GM23338 (cell line): ENCODE measurements around the gene ARSH. TPM values are rescaled to one million over a fixed set of nuclear protein-coding genes. Genes with fewer than 3 reads are reported as not detected.

Experiments
- ATAC-seq: fragments of 200-7000 bp; cut with Tn5 transposase; 3 replicates; pipeline ENCODE4 v1.9.1; 2020
- DNase-seq: peaks from one replicate; pipeline ENCODE4 v3.0.0-alpha.2; 2015; ENCODE audit warnings: low spot score
- H2AFZ ChIP-seq: fragments of 200-600 bp; sonication (generic); 2 replicates; pipeline ENCODE4 v1.8.0; 2016; ENCODE audit warnings: antibody characterized with exemption, mild to moderate bottlenecking, moderate library complexity
- H3F3A ChIP-seq: fragments of 200-600 bp; sonication (generic); replicated peaks from 2 replicates; pipeline ENCODE4 v1.8.0; 2017; ENCODE audit warnings: antibody characterized with exemption, mixed run types, low read depth
- H3K27ac ChIP-seq: fragments of 200-600 bp; sonication (generic); 2 replicates; pipeline ENCODE4 v1.6.1; 2016; ENCODE audit warnings: low read depth
- H3K27me3 ChIP-seq: fragments of 200-600 bp; sonication (generic); 2 replicates; pipeline ENCODE4 v1.8.0; 2016; ENCODE audit warnings: mild to moderate bottlenecking, mixed run types, moderate library complexity; ENCODE audit not compliant: insufficient read depth
- H3K36me3 ChIP-seq: fragments of 200-600 bp; sonication (generic); 2 replicates; pipeline ENCODE4 v1.8.0; 2016; ENCODE audit warnings: mild to moderate bottlenecking; ENCODE audit not compliant: insufficient read depth
- H3K4me1 ChIP-seq: fragments of 200-600 bp; sonication (generic); 2 replicates; pipeline ENCODE4 v1.8.0; 2016; ENCODE audit warnings: mild to moderate bottlenecking, moderate library complexity; ENCODE audit not compliant: insufficient read depth
- H3K4me2 ChIP-seq: fragments of 200-600 bp; sonication (generic); 2 replicates; pipeline ENCODE4 v1.7.1; 2017; ENCODE audit warnings: mixed run types
- H3K4me3 ChIP-seq: fragments of 200-600 bp; sonication (generic); 2 replicates; pipeline ENCODE4 v1.6.1; 2016; ENCODE audit warnings: mixed run types
- H3K79me2 ChIP-seq: fragments of 200-600 bp; sonication (generic); replicated peaks from 2 replicates; pipeline ENCODE4 v1.8.0; 2017; ENCODE audit warnings: mild to moderate bottlenecking; ENCODE audit not compliant: insufficient read depth
- H3K9me2 ChIP-seq: fragments of 200-600 bp; sonication (generic); 2 replicates; pipeline ENCODE4 v1.8.0; 2017; ENCODE audit not compliant: insufficient read depth
- H4K20me1 ChIP-seq: fragments of 200-600 bp; sonication (generic); replicated peaks from 2 replicates; pipeline ENCODE4 v1.8.0; 2017; ENCODE audit warnings: mild to moderate bottlenecking; ENCODE audit not compliant: insufficient read depth
- H3K27ac Mint-ChIP-seq: 2 replicates; pipeline ENCODE4 v1.8.0; 2020; ENCODE audit warnings: inconsistent platforms, mild to moderate bottlenecking, moderate library complexity, mixed read lengths
- H3K27me3 Mint-ChIP-seq: 3 replicates; pipeline ENCODE4 v1.8.0; 2022; ENCODE audit warnings: low read depth, mild to moderate bottlenecking, moderate library complexity, mixed read lengths, inconsistent platforms; ENCODE audit not compliant: insufficient read depth, poor library complexity
- H3K36me3 Mint-ChIP-seq: 3 replicates; pipeline ENCODE4 v1.8.0; 2021; ENCODE audit warnings: low read depth, mild to moderate bottlenecking, inconsistent platforms, moderate library complexity, mixed read lengths
- H3K4me1 Mint-ChIP-seq: 3 replicates; pipeline ENCODE4 v1.8.0; 2020; ENCODE audit warnings: mild to moderate bottlenecking, inconsistent platforms, mixed read lengths
- H3K4me3 Mint-ChIP-seq: 3 replicates; pipeline ENCODE4 v1.8.0; 2021; ENCODE audit warnings: moderate library complexity, mild to moderate bottlenecking, inconsistent platforms, mixed read lengths
- H3K9me3 Mint-ChIP-seq: 3 replicates; pipeline ENCODE4 v1.8.0; 2020; ENCODE audit warnings: moderate library complexity, mild to moderate bottlenecking, inconsistent platforms, mixed read lengths
- CREB1 ChIP-seq: fragments of 250-450 bp; sonication (Bioruptor Pico); IDR thresholded peaks from 2 replicates; pipeline ENCODE4 v1.5.0; 2020; ENCODE audit warnings: low read depth, mild to moderate bottlenecking, moderate library complexity
- CTCF ChIP-seq, 2 experiments: fragments of 200-600 bp in 1 of 2; sonication (generic) in 1 of 2; conservative IDR thresholded peaks; 2 replicates each; pipeline versions ENCODE4 v1.5.1 to v1.6.1; 2016 to 2017; ENCODE audit warnings: antibody characterized with exemption in 2 of 2, low read depth in 2 of 2, mild to moderate bottlenecking in 2 of 2, moderate library complexity in 1 of 2
- ETS1 ChIP-seq: IDR thresholded peaks from 2 replicates; pipeline ENCODE4 v1.6.1; 2016; ENCODE audit warnings: antibody characterized with exemption
- EZH2 ChIP-seq: fragments of 200-600 bp; sonication (generic); IDR thresholded peaks from one replicate; pipeline ENCODE4 v1.8.0; 2017; ENCODE audit warnings: antibody characterized with exemption, mild to moderate bottlenecking, low read depth; ENCODE audit not compliant: unreplicated experiment
- EZH2phosphoT487 ChIP-seq: fragments of 200-600 bp; sonication (generic); IDR thresholded peaks from one replicate; pipeline ENCODE4 v1.8.1; 2018; ENCODE audit warnings: antibody characterized with exemption; ENCODE audit not compliant: unreplicated experiment
- JUNB ChIP-seq: IDR thresholded peaks from one replicate; pipeline ENCODE4 v1.6.1; 2016; ENCODE audit warnings: antibody characterized with exemption; ENCODE audit not compliant: unreplicated experiment
- NANOG ChIP-seq: IDR thresholded peaks from 2 replicates; pipeline ENCODE4 v1.6.1; 2016; ENCODE audit warnings: antibody characterized with exemption, borderline replicate concordance
- POLR2AphosphoS5 ChIP-seq: IDR thresholded peaks from 2 replicates; pipeline ENCODE4 v1.6.1; 2016; ENCODE audit warnings: antibody characterized with exemption, low read depth
- REST ChIP-seq: IDR thresholded peaks from one replicate; pipeline ENCODE4 v1.6.1; 2018; ENCODE audit warnings: antibody characterized with exemption; ENCODE audit not compliant: unreplicated experiment
- ZNF114 ChIP-seq: fragments of 250-450 bp; sonication (Bioruptor Pico); IDR thresholded peaks from 2 replicates; pipeline ENCODE4 v1.5.0; 2020; ENCODE audit warnings: mild to moderate bottlenecking, moderate library complexity
- ZNF331 ChIP-seq: fragments of 250-450 bp; sonication (Bioruptor Pico); IDR thresholded peaks from 2 replicates; pipeline ENCODE4 v1.5.0; 2020; ENCODE audit warnings: low read depth, mild to moderate bottlenecking, moderate library complexity
- polyA plus RNA-seq: library from polyadenylated mRNA; unstranded; fragments of >200 nt; fragmentation: Nextera tagmentation; extraction: Ambion mirVana; gene quantifications from 2 replicates; pipeline ENCODE4 v1.2.1, GENCODE V29; 2016
- total RNA-seq: library from RNA; depleted of rRNA; stranded (reverse); fragments of >200 nt; shearing (Covaris generic); gene quantifications from 2 replicates; pipeline ENCODE4 v1.2.3, GENCODE V29; 2014

ARSH gene
- total and polyA plus RNA-seq, 2 experiments from 2014 or later: not detected

GRCh38 chrX:2972391-2972790 lies 34.0 kb upstream of the ARSH start:
- no peaks in the 10 kb centered on the region for H3K79me2 ChIP-seq
- Mint-ChIP-seq H3K4me1 (peaks cover 6% of the 10 kb centered on the region; the same call in 2 of the 3 replicates), H3K9me3 (peaks cover 9% of the 10 kb centered on the region), H3K36me3 (no peaks in the 10 kb centered on the region), H3K4me3 (no peak overlapping the region), H3K27ac (no peak overlapping the region), H3K27me3 (peaks cover 3% of the 10 kb centered on the region)
- no peaks in the 10 kb centered on the region for H4K20me1 ChIP-seq
- DNase-seq (no peak), ATAC-seq (no peak)
- no peak overlapping the region for H3K27ac ChIP-seq
- H3K36me3 ChIP-seq: no peaks in the 10 kb centered on the region
- no peaks in the 10 kb centered on the region for H3F3A ChIP-seq
- no peak overlapping the region for H3K4me2 ChIP-seq
- no peak overlapping the region for H3K4me3 ChIP-seq
- TF ChIP-seq CREB1 (CRISPR knock-in tag) (no peak), EZH2 (no peak), ZNF114 (CRISPR knock-in tag) (no peak), NANOG (no peak), CTCF (conservative IDR thresholded peaks at IDR 0.05; ENCODE audit: low read depth in 2 of 2) (no peak), ZNF331 (CRISPR knock-in tag) (no peak), REST (no peak), ETS1 (no peak)
- H3K4me1 ChIP-seq: no peaks in the 10 kb centered on the region
- H3K9me2 ChIP-seq: no peaks in the 10 kb centered on the region
- no peak overlapping the region for H2AFZ ChIP-seq
- H3K27me3 ChIP-seq: no peaks in the 10 kb centered on the region

- Histone ChIP-seq H3K4me2 (no peak overlapping the region), H2AFZ (no peak overlapping the region), H3K9me2 (no peaks in the 10 kb centered on the region), H3K4me1 (no peaks in the 10 kb centered on the region), H3K4me3 (no peak overlapping the region), H4K20me1 (no peaks in the 10 kb centered on the region), H3K79me2 (no peaks in the 10 kb centered on the region), H3F3A (no peaks in the 10 kb centered on the region), H3K27me3 (no peaks in the 10 kb centered on the region), H3K36me3 (no peaks in the 10 kb centered on the region), H3K27ac (no peak overlapping the region)
- no peak for DNase-seq
- Mint-ChIP-seq H3K36me3 (no peaks in the 10 kb centered on the region), H3K9me3 (peaks cover 9% of the 10 kb centered on the region), H3K27ac (no peak overlapping the region), H3K4me3 (no peak overlapping the region), H3K27me3 (no peaks in the 10 kb centered on the region), H3K4me1 (no peaks in the 10 kb centered on the region)
- ATAC-seq: no peak
- TF ChIP-seq EZH2phosphoT487 (no peak), JUNB (no peak), CTCF (conservative IDR thresholded peaks at IDR 0.05; ENCODE audit: low read depth in 2 of 2) (no peak), REST (no peak), POLR2AphosphoS5 (no peak), EZH2 (no peak), ZNF331 (CRISPR knock-in tag) (no peak), ZNF114 (CRISPR knock-in tag) (no peak), NANOG (no peak), CREB1 (CRISPR knock-in tag) (no peak)
Observed at GRCh38 chrX:2974961-2975360, 31.4 kb upstream of the ARSH start.
